HG03108 (cell line): Measurements from ENCODE around the gene MLYCD.

Experiments used
- ATAC-seq: cut with Tn5 transposase; IDR thresholded peaks from one replicate; pipeline ENCODE4 v1.9.1; 2021; ENCODE audit warnings: moderate library complexity; ENCODE audit not compliant: unreplicated experiment

The MLYCD gene

GRCh38 chr16:83899272-83899897 lies 470 bp downstream of the MLYCD start:
- peak; percentile 41 for ATAC-seq

DNA sequence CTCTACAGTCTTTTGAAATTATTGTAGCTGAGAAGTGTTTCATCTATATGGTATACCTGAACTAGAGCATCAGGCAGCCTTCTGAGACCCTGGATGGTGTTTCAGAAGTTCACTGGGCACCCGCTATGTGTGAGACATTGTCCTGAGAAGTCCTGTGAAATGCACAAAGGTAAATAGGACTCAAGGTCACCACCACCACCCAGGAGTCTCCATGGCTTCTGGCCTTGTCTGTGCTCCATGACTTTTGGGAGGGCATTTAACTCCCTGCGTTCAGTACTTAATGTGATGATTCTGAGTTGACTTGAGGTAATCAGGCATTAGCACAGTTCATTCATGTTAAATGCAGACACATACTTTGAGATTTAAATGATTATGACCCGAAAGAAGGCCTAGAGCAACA lies 1.1 kb downstream of the MLYCD start:
- no peak for ATAC-seq

- ATAC-seq: no peak
These were observed 1.7 kb downstream of the MLYCD start for GRCh38 chr16:83900571-83900970.

DNA sequence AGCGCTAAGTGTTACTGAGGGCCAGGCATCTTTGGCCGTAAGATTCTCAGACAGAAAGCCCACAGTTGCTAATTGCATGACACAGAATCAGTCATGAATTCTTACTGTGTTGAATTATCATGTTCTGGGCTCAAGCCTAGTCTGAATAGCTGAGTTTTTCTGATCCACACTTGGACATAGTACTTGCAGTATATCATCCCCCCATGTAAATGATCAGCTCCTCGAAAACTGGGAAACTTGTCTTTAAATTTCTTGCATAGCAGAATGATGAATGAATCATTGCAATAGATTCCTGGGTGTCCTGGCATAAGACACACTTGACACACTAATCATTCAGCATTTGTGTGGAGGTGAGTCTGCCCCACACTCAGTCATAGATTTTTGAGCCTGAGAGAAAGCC lies 2.2 kb downstream of the MLYCD start:
- ATAC-seq: no peak

- ATAC-seq: no peak
These were observed 4.8 kb downstream of the MLYCD start for GRCh38 chr16:83903751-83904150.

DNA sequence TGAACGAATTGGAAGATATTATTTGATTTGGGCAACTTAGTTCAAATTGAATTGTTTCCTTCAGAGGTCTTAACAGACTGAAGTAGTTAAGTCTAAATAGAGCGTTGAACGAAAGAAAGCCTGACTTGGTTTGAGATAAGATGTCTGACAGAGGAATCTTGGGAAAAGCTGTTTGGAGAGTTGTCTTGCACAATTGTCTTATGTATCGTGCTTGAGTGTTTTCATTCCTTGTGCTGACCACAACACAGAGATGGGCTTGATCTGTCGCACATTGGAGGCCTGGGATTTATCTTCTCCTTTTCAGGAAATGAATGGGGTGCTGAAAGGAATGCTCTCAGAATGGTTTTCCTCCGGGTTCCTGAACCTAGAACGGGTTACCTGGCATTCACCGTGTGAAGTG lies 7.8 kb downstream of the MLYCD start:
- no peak for ATAC-seq

- no peak for ATAC-seq
These were observed 8.2 kb downstream of the MLYCD start for GRCh38 chr16:83907111-83907510.

- ATAC-seq: no peak
These were observed 8.8 kb downstream of the MLYCD start for GRCh38 chr16:83907631-83908250.

DNA sequence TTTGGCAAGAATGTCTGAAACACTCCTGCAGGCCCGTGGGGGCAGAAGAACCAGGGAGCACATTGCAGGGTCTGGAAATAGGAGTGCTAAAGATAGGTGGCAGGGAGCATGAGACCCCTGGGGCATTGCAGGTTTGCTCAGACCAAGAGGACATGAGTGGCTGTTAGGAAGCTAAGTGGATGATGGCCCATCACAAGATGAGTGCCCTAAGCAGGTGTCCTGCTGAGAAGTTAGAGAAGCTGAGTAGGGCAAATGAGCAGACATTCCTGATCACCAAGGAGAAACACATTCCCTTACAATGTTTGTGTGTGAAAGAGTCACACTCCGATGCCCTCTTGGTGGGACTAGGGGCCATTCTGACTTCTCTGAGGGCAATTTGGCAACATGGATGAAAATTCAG lies 9.9 kb downstream of the MLYCD start:
- no peak for ATAC-seq

DNA sequence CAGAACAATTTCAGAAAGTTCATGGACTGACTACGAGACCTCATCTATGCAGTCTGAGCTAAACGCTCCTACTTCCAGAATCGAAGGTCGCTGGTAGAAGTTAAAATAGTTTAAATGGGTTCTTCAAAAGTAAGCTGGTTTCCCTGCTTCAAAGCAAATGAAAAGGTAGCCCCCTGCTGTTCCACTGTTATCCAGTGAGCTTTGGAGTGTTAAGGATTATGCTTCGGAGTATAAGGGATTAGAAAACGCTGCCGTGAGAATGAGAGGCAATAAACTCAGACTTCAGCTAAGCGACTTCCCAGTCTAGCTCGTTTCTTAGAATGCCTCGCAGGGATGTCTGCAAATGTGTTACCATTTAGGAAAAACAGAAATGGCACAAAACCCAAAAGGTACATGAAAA lies 12.4 kb downstream of the MLYCD start:
- no peak for ATAC-seq

- ATAC-seq: no peak
These were observed 13.8 kb downstream of the MLYCD start for GRCh38 chr16:83912519-83913244.

DNA sequence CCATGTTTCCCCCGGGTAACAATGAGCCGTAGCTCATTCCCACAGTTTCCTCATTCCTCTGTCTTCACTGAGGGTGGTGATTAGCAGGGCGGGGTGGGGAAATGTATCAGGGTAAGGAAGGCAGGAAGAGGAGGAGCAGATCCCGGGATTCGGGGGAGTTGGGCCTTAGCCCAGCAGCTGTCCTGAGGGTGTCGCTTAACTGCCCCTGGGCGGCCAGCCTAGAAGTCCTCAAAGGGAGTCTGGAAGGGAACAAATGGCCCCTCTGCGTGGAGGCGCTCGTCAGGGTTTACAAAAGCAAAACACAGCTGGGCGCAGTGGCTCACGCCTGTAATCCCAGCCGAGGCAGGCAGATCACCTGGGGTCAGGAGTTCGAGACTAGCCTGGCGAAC lies 14.3 kb downstream of the MLYCD start:
- no peak for ATAC-seq

GRCh38 chr16:83914091-83914710 lies 15.3 kb downstream of the MLYCD start:
- no peak for ATAC-seq

DNA sequence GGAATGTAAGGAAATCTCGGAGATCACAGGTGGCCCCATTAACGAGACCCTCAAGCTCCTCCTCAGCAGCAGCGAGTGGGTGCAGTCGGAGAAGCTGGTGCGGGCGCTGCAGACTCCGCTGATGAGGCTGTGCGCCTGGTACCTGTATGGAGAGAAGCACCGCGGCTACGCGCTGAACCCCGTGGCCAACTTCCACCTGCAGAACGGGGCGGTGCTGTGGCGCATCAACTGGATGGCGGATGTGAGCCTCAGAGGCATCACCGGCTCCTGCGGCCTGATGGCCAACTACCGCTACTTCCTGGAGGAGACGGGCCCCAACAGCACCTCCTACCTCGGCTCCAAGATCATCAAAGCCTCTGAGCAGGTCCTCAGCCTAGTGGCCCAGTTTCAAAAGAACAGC lies 16.2 kb downstream of the MLYCD start:
- ATAC-seq: no peak

DNA sequence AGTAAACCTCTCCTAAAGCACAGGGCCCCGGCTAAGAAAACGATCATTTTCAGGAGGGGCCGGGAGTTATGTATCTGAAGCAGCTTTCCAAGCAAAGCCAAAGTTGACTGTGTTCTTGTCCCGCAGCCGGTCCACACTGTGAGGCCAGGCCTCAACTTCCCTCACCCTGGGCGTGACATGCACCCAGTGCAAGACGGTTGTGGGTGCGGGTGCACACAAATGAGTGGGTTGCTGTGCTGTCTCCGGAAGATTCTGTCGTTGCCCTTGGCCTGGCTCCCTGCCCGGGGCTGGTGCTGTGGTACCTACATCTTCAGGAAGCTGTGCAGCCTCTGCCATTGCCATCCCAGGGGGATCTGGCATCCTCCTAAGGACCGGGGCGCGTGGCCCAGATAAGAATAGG lies 16.6 kb downstream of the MLYCD start:
- ATAC-seq: no peak

DNA sequence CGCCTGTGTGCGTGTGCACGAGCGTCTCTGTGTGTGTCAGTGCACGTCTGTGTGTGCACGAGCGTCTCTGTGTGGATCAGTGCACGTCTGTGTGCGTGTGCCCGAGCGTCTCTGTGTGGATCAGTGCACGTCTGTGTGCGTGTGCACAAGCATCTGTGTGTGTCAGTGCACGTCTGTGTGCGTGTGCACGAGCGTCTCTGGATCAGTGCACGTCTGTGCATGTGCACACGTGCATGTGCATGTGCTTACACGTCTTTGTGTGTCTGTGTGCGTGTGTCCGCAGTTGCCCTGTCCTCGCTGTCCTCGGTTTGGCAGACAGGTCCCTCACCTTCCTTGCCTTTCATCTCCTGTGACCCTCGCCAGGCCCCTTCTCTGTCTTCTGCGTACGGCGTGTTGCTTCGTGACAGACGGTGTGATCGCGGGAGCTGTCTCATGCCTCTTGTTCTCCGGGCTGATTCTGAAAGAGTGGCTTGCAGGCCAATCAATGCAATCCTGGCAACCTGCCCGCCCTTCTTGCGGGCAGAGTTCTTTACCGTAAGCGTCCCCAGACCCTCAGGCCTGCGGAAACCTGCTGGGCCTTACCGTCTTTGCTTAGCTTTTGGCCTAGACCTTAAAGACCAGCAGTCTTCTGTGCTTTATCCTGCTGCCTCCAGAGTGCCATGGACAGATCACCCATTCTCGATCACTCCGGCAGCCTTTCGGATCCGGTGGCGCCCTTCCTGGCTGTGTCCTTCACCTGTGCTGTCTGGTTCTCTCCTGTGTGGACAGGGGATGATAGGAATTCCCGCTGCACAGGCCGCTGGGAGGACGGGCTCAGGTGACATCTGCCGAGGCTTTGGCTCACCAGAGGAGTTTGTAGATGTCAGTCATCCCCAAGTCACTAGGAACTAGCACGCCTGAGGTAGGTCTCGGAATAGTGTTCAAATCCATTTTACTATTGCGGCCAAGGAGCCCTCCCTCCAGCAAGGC lies 18.5 kb downstream of the MLYCD start:
- no peak for ATAC-seq

DNA sequence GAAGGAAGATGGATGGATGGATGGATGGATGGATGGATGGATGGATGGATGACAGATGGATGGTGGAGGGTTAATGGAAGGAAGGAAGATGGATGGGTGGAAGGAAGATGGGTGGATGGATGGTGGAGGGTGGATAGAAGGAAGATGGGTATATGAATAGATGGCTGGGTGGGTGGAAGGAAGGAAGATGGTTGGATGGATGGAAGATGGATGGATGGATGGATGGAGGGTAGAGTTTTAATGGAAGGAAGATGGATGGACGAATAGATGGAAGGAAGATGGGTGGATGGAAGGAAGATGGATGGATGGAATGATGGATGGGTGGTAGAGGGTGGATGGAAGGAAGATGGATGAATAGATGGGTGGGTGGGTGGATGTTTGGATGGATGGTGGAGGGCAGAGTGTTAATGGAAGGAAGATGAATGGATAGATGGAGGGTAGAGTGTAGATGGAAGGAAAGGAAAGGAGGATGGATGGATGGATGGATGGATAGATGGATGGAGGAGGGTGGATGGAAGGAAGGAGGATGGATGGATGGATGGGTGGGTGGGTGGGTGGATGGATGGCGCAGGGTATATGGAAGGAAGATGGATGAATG lies 22.1 kb downstream of the MLYCD start:
- ATAC-seq: no peak

DNA sequence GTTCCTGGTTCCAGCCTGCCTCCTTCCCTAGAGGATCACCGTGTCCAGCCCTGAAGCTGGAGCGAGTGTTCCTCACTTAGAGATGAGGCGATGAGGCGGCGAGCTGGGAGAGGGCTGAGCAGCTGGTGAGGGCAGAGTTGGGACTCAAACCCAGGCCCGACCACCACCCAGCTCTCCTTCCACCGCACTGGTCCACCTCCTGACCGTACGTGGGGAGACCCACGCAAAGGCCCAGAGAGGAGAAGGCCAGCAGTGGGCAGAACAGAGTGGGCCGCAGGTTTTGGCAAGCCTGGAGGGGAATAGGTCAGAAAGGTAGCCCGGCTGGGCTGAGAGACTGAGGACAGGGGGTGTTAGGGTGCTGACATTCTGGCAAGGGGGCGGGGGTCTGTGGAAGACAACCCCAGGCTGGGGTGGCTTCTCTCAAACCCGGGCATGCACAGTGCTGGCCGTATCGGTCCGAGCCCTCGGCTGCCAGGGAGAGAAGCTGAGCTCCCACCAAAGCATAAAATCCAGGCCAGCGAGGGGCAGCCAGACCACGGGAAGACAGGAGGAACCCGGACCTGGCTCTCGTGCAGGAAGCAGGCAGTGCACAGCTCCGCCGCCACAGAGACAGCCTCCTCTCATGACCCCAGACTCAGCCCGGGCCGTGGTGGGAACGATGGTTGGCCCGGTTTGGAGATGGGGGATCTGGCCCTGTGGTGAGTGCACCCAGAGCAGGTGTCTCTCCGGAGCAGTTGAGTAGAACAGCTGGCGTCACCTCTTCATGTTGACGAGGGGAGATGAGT lies 24.9 kb downstream of the MLYCD start:
- ATAC-seq: no peak

DNA sequence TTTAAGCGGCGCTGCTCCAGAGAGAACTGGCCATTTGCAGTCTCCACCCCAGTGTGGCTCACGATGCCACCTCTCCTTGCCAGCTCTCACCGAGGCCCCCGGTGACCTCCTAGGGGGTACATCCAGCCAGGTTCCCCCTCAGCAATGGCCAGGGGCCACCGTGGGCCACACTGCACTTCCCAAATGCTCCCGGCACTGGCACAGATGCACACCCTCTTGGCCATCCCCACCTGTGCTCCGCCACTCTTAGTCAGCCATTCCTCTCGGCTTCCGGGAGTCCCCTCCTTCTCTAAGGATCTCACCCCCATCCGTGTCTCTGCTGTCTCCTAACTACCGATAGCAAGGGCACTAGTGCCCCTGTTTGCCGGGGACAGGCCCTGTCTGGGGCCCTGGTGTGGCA lies 25.8 kb downstream of the MLYCD start:
- no peak for ATAC-seq
